ENCODE measurements around the gene TMEM255B.

Gene TMEM255B

DNA sequence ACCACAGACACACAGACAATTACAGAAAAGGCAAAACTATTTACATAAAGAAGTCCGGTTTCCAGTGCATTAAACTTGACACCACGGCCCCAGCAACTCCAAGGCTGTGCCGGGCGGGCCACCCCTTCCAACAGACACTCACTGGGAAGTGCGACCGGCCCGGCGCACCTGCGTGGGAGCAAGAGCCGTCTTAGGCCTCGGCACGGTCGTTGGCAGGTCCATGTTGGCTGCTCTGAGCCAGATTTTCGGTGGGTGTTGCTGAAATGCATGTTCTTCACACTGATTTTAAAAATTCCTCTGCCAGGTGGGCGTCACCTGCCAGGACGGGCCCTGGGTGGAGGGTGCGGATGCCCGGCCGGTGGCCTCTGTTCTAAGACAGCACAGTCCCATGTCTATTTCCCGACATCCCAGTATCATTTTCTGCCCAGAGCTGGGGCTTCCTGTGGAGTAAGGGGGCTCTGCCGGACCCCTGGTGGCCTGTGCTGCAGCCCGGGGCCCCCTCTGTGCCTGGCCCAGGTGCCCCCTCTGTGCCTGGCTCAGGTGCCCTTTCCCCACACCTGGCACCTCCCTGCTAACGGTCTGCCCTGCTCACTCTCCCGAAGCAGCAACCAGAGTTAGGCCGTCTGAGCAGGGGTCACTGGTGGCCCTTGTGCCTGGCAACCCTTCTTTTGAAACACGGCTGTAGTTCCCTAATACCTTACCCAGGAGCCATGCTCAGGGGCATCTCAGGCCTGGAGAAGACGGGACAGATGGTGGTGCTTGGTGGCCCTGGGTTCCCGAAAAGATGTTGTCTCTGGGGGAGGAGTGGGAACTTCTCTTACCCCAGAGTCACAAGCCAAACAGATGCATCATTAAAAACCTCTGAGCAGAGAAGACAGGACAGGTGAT lies 9.2 kb downstream of the TMEM255B start:
- DNase-seq (ENCODE audit: low read depth in 3 of 3) = no peak

- DNase-seq (ENCODE audit: low read depth in 3 of 3) = no peak
Measured at GRCh38 chr13:113769106-113769505, 10.1 kb downstream of the TMEM255B start.

DNA sequence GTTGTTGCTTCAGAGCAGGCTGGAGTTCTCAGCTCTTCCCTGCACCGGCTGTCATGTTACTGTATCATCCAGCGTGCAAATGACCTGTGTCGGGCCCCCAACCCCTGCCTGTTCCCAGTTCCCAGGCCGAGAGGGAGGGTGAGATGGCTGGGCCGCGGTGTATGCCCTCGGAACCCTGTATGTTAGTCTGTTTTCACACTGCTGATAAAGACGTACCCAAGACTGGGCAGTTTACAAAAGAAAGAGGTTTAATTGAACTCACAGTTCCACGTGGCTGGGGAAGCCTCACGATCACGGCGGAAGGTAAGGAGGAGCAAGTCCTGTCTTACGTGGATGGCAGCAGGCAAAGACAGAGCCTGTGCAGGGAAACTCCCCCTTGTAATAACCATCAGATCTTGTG lies 10.9 kb downstream of the TMEM255B start:
- no peak for DNase-seq (ENCODE audit: low read depth in 3 of 3)

- DNase-seq (ENCODE audit: low read depth in 3 of 3) = no peak
Measured at GRCh38 chr13:113770441-113770840, 11.4 kb downstream of the TMEM255B start.

GRCh38 chr13:113770937-113771336 lies 11.9 kb downstream of the TMEM255B start:
- DNase-seq (ENCODE audit: low read depth in 3 of 3) = no peak

DNA sequence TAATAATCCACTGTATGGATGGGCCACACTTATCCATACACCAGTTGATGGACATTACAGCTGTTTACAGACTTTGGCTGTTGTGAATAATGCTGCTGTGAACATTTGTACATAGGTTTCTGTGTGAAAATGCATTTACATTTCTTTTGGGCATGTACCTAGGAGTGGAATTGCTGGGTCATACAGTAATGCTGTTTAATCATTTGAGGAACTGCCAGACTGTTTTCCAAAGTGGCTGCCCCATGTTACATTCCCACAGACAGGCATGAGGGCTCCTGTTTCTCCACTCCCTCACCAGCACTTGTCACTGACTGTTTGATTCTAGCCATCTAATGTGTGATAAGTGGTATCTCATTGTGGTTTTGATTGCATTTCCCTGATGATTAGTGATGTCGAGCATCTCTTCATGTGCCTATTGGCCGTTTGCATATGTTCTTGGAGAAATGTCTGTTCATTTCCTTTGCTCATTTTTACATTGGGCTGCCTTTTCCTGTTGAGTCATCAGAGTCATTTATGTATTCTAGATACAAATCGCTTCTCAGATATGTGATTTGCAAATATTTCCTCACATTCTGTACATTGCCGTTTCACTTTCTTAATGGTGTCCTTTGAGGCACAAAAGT lies 12.8 kb downstream of the TMEM255B start:
- DNase-seq (ENCODE audit: low read depth in 3 of 3) = no peak

GRCh38 chr13:113774177-113775107 lies 15.4 kb downstream of the TMEM255B start:
- DNase-seq (ENCODE audit: low read depth in 3 of 3) = no peak

GRCh38 chr13:113775451-113776145 lies 16.6 kb downstream of the TMEM255B start:
- DNase-seq (ENCODE audit: low read depth in 3 of 3) = no peak

- no peak for DNase-seq (ENCODE audit: low read depth in 3 of 3)
Measured at GRCh38 chr13:113776231-113777125, 17.5 kb downstream of the TMEM255B start.

GRCh38 chr13:113777311-113778260 lies 18.6 kb downstream of the TMEM255B start:
- DNase-seq (ENCODE audit: low read depth in 3 of 3) = no peak

DNA sequence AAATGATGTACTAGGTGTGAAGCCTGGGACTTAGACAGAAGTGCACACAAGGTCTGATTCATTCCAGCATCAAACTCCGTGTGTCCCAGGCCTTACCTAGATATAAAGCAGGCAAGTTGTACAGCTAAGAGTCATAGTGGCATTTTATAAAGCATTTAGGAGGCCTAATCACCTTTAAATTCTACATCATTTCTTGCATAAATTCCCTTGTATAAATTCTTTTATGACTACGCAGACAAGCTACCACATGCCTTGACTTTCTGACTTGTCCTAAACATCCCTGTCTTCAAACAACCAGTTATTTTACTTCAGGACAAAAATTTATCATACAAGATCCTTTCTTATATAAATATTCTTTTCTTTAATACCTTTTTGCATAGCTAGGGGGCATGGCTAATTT lies 22.5 kb downstream of the TMEM255B start:
- no peak for DNase-seq (ENCODE audit: low read depth in 3 of 3)

DNA sequence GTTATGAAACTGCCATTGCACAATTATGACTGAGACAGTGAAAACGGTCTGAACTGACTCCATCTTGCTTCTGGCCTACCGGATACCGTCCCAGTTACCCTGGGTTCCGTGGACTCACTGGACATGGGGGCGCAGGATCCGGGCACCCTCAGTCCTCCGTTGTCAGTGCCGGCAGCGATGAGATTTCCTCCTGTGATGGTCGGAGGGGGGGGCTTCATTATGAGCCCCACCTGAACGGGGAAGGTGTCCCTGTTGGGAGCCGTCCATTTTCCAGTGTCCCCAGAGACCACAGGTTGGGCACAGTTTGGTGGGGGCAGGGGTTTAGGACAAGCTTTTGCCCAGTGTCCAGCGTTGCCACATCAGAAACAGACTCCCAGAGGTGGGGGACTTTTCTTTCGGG lies 23.4 kb downstream of the TMEM255B start:
- DNase-seq (ENCODE audit: low read depth in 3 of 3) = no peak

GRCh38 chr13:113783200-113783881 lies 24.3 kb downstream of the TMEM255B start:
- no peak for DNase-seq (ENCODE audit: low read depth in 3 of 3)

GRCh38 chr13:113783966-113784644 lies 25.1 kb downstream of the TMEM255B start:
- no peak for DNase-seq (ENCODE audit: low read depth in 3 of 3)

GRCh38 chr13:113784645-113785024 lies 25.6 kb downstream of the TMEM255B start:
- no peak for DNase-seq (ENCODE audit: low read depth in 3 of 3)

GRCh38 chr13:113785051-113786010 lies 26.3 kb downstream of the TMEM255B start:
- DNase-seq (ENCODE audit: low read depth in 3 of 3) = no peak

DNA sequence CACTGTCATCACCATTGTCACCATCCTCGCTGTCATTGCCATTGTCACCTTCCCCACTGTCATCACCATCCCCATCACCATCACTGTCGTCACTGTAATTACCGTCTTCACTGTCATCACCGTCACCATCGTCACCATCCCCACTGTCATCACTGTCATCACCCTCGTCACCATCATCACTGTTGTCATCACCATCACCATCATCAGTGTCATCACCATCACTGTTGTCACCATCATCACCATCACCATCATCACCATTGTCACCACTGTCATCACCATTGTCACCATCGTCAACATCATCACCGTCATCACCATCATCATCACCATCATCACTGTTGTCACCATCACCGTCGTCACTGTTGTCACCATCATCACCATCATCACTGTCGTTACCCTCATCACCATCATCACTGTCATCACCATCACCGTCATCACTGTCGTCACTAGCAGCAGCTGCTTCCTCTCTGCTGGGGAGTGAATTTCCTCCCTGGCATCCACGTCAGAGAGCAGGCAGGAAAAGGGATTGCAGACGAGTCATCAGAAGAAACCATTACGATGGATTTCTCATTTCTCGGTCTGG lies 27.3 kb downstream of the TMEM255B start:
- DNase-seq (ENCODE audit: low read depth in 3 of 3) = no peak
